IPS-20b (cell line): ENCODE results near the gene HMGN5.

Source experiments
- H3K27ac ChIP-seq: one replicate; pipeline ENCODE4 v1.5.1; 2013; ENCODE audit warnings: low read length
- H3K27me3 ChIP-seq: 2 replicates; pipeline ENCODE4 v1.6.1; 2013; ENCODE audit warnings: mild to moderate bottlenecking, low read length, inconsistent platforms; ENCODE audit not compliant: insufficient read depth
- H3K36me3 ChIP-seq: 2 replicates; pipeline ENCODE4 v1.6.1; 2013; ENCODE audit warnings: low read depth, mild to moderate bottlenecking, inconsistent platforms, low read length, moderate library complexity; ENCODE audit not compliant: insufficient read depth
- H3K4me1 ChIP-seq: 2 replicates; pipeline ENCODE4 v1.6.1; 2013; ENCODE audit warnings: mild to moderate bottlenecking, control low read depth, inconsistent platforms, low read length, moderate library complexity; ENCODE audit not compliant: insufficient read depth
- H3K4me3 ChIP-seq: 2 replicates; pipeline ENCODE4 v1.5.1; 2013; ENCODE audit warnings: mild to moderate bottlenecking, low read length, inconsistent platforms
- H3K9ac ChIP-seq: 2 replicates; pipeline ENCODE4 v1.6.1; 2013; ENCODE audit warnings: low read depth, mild to moderate bottlenecking, inconsistent platforms, low read length, moderate library complexity
- H3K9me3 ChIP-seq: 2 replicates; pipeline ENCODE4 v1.6.1; 2013; ENCODE audit warnings: mild to moderate bottlenecking, low read depth, low read length, inconsistent platforms; ENCODE audit not compliant: insufficient read depth

HMGN5 gene

GRCh38 chrX:81201671-81202455 is at the start of gene HMGN5, which contains the start of gene SH3BGRL:
HMGN5 (minus strand) TSS chrX:81201913; CDS start chrX:81121549, 80,364 bp downstream.
SH3BGRL (plus strand) TSS chrX:81202102; CDS start chrX:81202201, 99 bp downstream.
- Histone ChIP-seq H3K4me3 (peak within 1 kb of the TSS; percentile 94), H3K4me1 (no peaks in the 10 kb centered on the region), H3K27me3 (no peaks in the 10 kb centered on the region), H3K36me3 (no peaks in the 10 kb centered on the region), H3K27ac (peak within 1 kb of the TSS; percentile 84), H3K9ac (peak within 1 kb of the TSS; percentile 96), H3K9me3 (no peaks in the 10 kb centered on the region)

- H3K36me3 ChIP-seq: no peaks in the 10 kb centered on the region
- no peaks in the 10 kb centered on the region for H3K9me3 ChIP-seq
- H3K4me3 ChIP-seq: no peak overlapping the region
- no peaks in the 10 kb centered on the region; the same call in 1 of the 2 replicates for H3K4me1 ChIP-seq
- H3K27me3 ChIP-seq: no peaks in the 10 kb centered on the region
- no peak overlapping the region for H3K9ac ChIP-seq
- H3K27ac ChIP-seq: no peak overlapping the region
Observed at GRCh38 chrX:81241753-81242152, 40.0 kb upstream of the HMGN5 start.

GRCh38 chrX:81240701-81241331 is 39.1 kb upstream of the HMGN5 start:
- H3K9me3 ChIP-seq: no peaks in the 10 kb centered on the region
- H3K4me3 ChIP-seq: no peak overlapping the region
- no peak overlapping the region for H3K9ac ChIP-seq
- no peaks in the 10 kb centered on the region for H3K27me3 ChIP-seq
- no peak overlapping the region for H3K27ac ChIP-seq
- H3K36me3 ChIP-seq: no peaks in the 10 kb centered on the region
- H3K4me1 ChIP-seq: no peaks in the 10 kb centered on the region

GRCh38 chrX:81238166-81238565 is 36.5 kb upstream of the HMGN5 start:
- no peak overlapping the region for H3K27ac ChIP-seq
- no peaks in the 10 kb centered on the region for H3K4me1 ChIP-seq
- H3K9me3 ChIP-seq: no peaks in the 10 kb centered on the region
- no peaks in the 10 kb centered on the region for H3K36me3 ChIP-seq
- H3K9ac ChIP-seq: no peak overlapping the region
- no peak overlapping the region for H3K4me3 ChIP-seq
- H3K27me3 ChIP-seq: no peaks in the 10 kb centered on the region

- no peaks in the 10 kb centered on the region for H3K27me3 ChIP-seq
- no peaks in the 10 kb centered on the region for H3K9me3 ChIP-seq
Observed at GRCh38 chrX:81237516-81237915, 35.8 kb upstream of the HMGN5 start.

GRCh38 chrX:81232218-81232617 is 30.5 kb upstream of the HMGN5 start:
- no peak overlapping the region for H3K9ac ChIP-seq
- H3K4me1 ChIP-seq: no peaks in the 10 kb centered on the region
- H3K27me3 ChIP-seq: no peaks in the 10 kb centered on the region
- no peak overlapping the region for H3K27ac ChIP-seq
- H3K4me3 ChIP-seq: no peak overlapping the region
- H3K9me3 ChIP-seq: no peaks in the 10 kb centered on the region
- no peaks in the 10 kb centered on the region for H3K36me3 ChIP-seq

More at GRCh38 chrX:81237516-81237915, 35.8 kb upstream of the HMGN5 start:
- Histone ChIP-seq H3K36me3 (no peaks in the 10 kb centered on the region), H3K9ac (no peak overlapping the region), H3K4me3 (no peak overlapping the region), H3K27ac (no peak overlapping the region), H3K4me1 (no peaks in the 10 kb centered on the region)

GRCh38 chrX:81231476-81231875 is 29.8 kb upstream of the HMGN5 start:
- Histone ChIP-seq H3K27me3 (no peaks in the 10 kb centered on the region), H3K9ac (no peak overlapping the region), H3K4me3 (no peak overlapping the region), H3K27ac (no peak overlapping the region), H3K36me3 (no peaks in the 10 kb centered on the region), H3K4me1 (no peaks in the 10 kb centered on the region; the same call in 1 of the 2 replicates), H3K9me3 (no peaks in the 10 kb centered on the region)

GRCh38 chrX:81229901-81230300 is 28.2 kb upstream of the HMGN5 start:
- H3K36me3 ChIP-seq: no peaks in the 10 kb centered on the region
- H3K9me3 ChIP-seq: no peaks in the 10 kb centered on the region
- H3K27me3 ChIP-seq: no peaks in the 10 kb centered on the region
- H3K27ac ChIP-seq: no peak overlapping the region
- no peaks in the 10 kb centered on the region; the same call in 1 of the 2 replicates for H3K4me1 ChIP-seq
- no peak overlapping the region for H3K9ac ChIP-seq
- H3K4me3 ChIP-seq: no peak overlapping the region

GRCh38 chrX:81229229-81229628 is 27.5 kb upstream of the HMGN5 start:
- H3K4me1 ChIP-seq: no peaks in the 10 kb centered on the region; the same call in 1 of the 2 replicates
- H3K27ac ChIP-seq: no peak overlapping the region
- no peaks in the 10 kb centered on the region for H3K9me3 ChIP-seq
- H3K4me3 ChIP-seq: no peak overlapping the region
- H3K36me3 ChIP-seq: no peaks in the 10 kb centered on the region
- H3K27me3 ChIP-seq: no peaks in the 10 kb centered on the region
- H3K9ac ChIP-seq: no peak overlapping the region

GRCh38 chrX:81215685-81216084 is 14.0 kb upstream of the HMGN5 start:
- Histone ChIP-seq H3K4me1 (no peaks in the 10 kb centered on the region), H3K27ac (no peak overlapping the region)

GRCh38 chrX:81208916-81209315 is 7.2 kb upstream of the HMGN5 start:
- H3K9me3 ChIP-seq: no peaks in the 10 kb centered on the region
- H3K4me1 ChIP-seq: no peaks in the 10 kb centered on the region
- no peaks in the 10 kb centered on the region for H3K36me3 ChIP-seq
- H3K9ac ChIP-seq: no peak overlapping the region
- no peaks in the 10 kb centered on the region for H3K27me3 ChIP-seq
- H3K27ac ChIP-seq: no peak overlapping the region
- no peak overlapping the region for H3K4me3 ChIP-seq

More at GRCh38 chrX:81215685-81216084, 14.0 kb upstream of the HMGN5 start:
- Histone ChIP-seq H3K36me3 (no peaks in the 10 kb centered on the region), H3K4me3 (no peak overlapping the region), H3K27me3 (no peaks in the 10 kb centered on the region), H3K9ac (no peak overlapping the region), H3K9me3 (no peaks in the 10 kb centered on the region)

- Histone ChIP-seq H3K4me3 (no peak overlapping the region), H3K27me3 (no peaks in the 10 kb centered on the region), H3K36me3 (no peaks in the 10 kb centered on the region), H3K27ac (no peak overlapping the region), H3K4me1 (no peaks in the 10 kb centered on the region), H3K9ac (no peak overlapping the region), H3K9me3 (no peaks in the 10 kb centered on the region)
Observed at GRCh38 chrX:81206476-81206875, 4.8 kb upstream of the HMGN5 start.
